Neural crest cell (in vitro differentiated cells): Measurements from ENCODE around the gene TOPBP1. TPM values are rescaled to one million over a fixed set of nuclear protein-coding genes. Genes with fewer than 3 reads are reported as not detected.
"Not testable (repeated sequence)": the region's sequence is repeated elsewhere in the genome, so short reads cannot be mapped to it uniquely, and the experiment has no call there.

ENCODE experiments used
- DNase-seq: peaks from one replicate; pipeline ENCODE4 v3.0.0; 2021; ENCODE audit warnings: low read depth, mixed read lengths, low spot score
- H3K27ac Mint-ChIP-seq: one replicate; pipeline ENCODE4 v1.8.0; 2021; ENCODE audit warnings: mild to moderate bottlenecking, mixed read lengths; ENCODE audit not compliant: unreplicated experiment
- H3K27me3 Mint-ChIP-seq: 2 replicates; pipeline ENCODE4 v1.8.0; 2021; ENCODE audit warnings: low read depth, mild to moderate bottlenecking, mixed read lengths
- H3K36me3 Mint-ChIP-seq: 2 replicates; pipeline ENCODE4 v1.8.0; 2021; ENCODE audit warnings: low read depth, mild to moderate bottlenecking, mixed read lengths
- H3K4me1 Mint-ChIP-seq: 2 replicates; pipeline ENCODE4 v1.8.0; 2021; ENCODE audit warnings: mixed read lengths
- H3K4me3 Mint-ChIP-seq: one replicate; pipeline ENCODE4 v1.8.0; 2021; ENCODE audit warnings: mild to moderate bottlenecking, mixed read lengths
- H3K9me3 Mint-ChIP-seq: 2 replicates; pipeline ENCODE4 v1.8.0; 2021; ENCODE audit warnings: mixed read lengths
- CTCF ChIP-seq: fragments of 200-600 bp; sonication (generic); conservative IDR thresholded peaks from 2 replicates; pipeline ENCODE4 v1.5.0; 2021; ENCODE audit warnings: antibody characterized with exemption, mild to moderate bottlenecking
- total RNA-seq: library from RNA; stranded (reverse); gene quantifications from 2 replicates; pipeline ENCODE4 v1.2.1, GENCODE V29; 2021

TOPBP1 gene
- total RNA-seq, 1 donor from 2014 or later: 58.8 TPM

DNA sequence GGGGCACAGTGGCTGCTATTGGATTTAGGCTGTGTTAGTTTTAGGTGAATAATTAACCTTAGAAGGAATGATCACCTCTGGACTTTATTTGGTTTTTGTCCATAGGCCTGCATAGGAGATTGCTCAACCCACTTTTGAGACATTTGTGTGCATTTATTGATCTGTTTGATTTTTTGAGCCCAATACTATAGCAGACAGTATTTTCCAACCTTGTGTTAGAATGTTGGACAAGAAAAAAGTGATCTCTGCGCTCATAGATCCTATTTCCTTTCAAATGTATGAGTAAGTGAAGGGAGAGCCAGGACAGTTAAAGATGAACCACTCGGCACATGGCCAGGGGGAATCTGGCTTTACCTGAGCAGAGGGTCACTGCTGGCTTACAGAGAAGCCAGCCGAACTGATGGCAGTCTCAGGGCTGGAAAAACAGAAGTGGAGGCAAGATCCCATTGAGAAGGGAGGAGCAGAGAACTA, 8.8 kb upstream of the TOPBP1 start:
- H3K4me3 Mint-ChIP-seq: no peak overlapping the region
- peaks cover 10% of the 10 kb centered on the region for H3K4me1 Mint-ChIP-seq
- H3K27me3 Mint-ChIP-seq: peaks cover 45% of the 10 kb centered on the region
- no peaks in the 10 kb centered on the region for H3K36me3 Mint-ChIP-seq
- DNase-seq: no peak
- TF ChIP-seq CTCF: no peak
- no peaks in the 10 kb centered on the region for H3K9me3 Mint-ChIP-seq
- H3K27ac Mint-ChIP-seq: no peak overlapping the region

- Mint-ChIP-seq H3K9me3 (no peaks in the 10 kb centered on the region), H3K27ac (no peak overlapping the region), H3K4me1 (peaks cover 6% of the 10 kb centered on the region), H3K4me3 (no peak overlapping the region), H3K36me3 (no peaks in the 10 kb centered on the region), H3K27me3 (peaks cover 40% of the 10 kb centered on the region)
- DNase-seq: no peak
- no peak for TF ChIP-seq CTCF
Observed at GRCh38 chr3:133669949-133670524, 8.3 kb upstream of the TOPBP1 start.

- Mint-ChIP-seq H3K27me3 (peaks cover 11% of the 10 kb centered on the region), H3K27ac (no peak overlapping the region), H3K4me1 (peaks cover 16% of the 10 kb centered on the region), H3K36me3 (no peaks in the 10 kb centered on the region), H3K4me3 (no peak overlapping the region), H3K9me3 (no peaks in the 10 kb centered on the region)
- no peak for TF ChIP-seq CTCF
- DNase-seq: no peak
Observed at GRCh38 chr3:133667118-133667517, 5.4 kb upstream of the TOPBP1 start.

DNA sequence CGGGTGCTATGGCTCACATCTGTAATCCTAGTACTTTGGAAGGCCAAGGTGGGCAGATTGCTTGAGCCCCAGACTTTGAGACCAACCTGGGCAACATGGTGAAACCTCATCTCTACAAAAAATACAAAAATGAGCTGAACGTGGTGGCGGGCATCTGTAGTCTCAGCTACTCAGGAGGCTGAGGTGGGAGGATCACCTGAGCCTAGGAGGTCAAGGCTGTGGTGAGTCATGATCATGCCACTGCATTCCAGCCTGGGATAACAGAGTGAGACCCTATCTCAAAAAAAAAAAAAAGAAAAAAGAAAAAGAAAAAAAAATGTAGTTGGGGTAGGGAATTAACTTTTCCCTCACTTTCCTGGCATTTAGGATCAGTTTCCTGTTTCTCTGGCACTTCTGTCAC, 3.4 kb upstream of the TOPBP1 start:
- H3K27me3 Mint-ChIP-seq, DNase-seq, H3K4me3 Mint-ChIP-seq, H3K9me3 Mint-ChIP-seq, H3K27ac Mint-ChIP-seq, H3K36me3 Mint-ChIP-seq: not testable (repeated sequence)
- peaks cover 32% of the 10 kb centered on the region for H3K4me1 Mint-ChIP-seq

GRCh38 chr3:133663569-133664313, 2.0 kb upstream of the TOPBP1 start:
- H3K4me3 Mint-ChIP-seq: peak overlapping the region; percentile 98
- DNase-seq: peak; percentile 31
- H3K27ac Mint-ChIP-seq: no peak overlapping the region
- peak; percentile 76 for TF ChIP-seq CTCF
- no peaks in the 10 kb centered on the region for H3K36me3 Mint-ChIP-seq
- no peaks in the 10 kb centered on the region for H3K27me3 Mint-ChIP-seq
- no peaks in the 10 kb centered on the region for H3K9me3 Mint-ChIP-seq
- H3K4me1 Mint-ChIP-seq: peaks cover 43% of the 10 kb centered on the region

DNA sequence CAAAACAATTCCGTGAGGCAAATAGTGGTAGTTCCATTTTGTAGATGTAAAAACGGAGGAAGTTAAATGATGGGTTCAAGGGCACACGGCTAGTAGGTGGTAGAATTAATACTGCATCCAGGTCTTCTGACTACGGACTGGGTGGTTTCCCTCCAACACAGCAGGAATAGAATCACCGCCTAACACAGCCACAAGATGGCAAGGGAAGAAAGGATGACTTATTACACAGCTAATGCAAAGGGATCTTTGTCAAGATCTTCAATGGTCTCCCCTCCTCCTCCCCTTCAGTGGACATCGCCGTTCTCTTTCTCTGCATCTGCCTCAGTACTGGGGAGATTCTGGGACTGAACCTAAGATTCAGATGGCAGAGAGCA, 524 bp upstream of the TOPBP1 start:
- no peaks in the 10 kb centered on the region for H3K9me3 Mint-ChIP-seq
- H3K4me1 Mint-ChIP-seq: peaks cover 43% of the 10 kb centered on the region
- H3K36me3 Mint-ChIP-seq: no peaks in the 10 kb centered on the region
- H3K4me3 Mint-ChIP-seq: peak overlapping the region; percentile 98
- no peak for DNase-seq
- no peak for TF ChIP-seq CTCF
- peak overlapping the region; percentile 98 for H3K27ac Mint-ChIP-seq
- no peaks in the 10 kb centered on the region for H3K27me3 Mint-ChIP-seq
